OCI-LY3 (cell line): ENCODE measurements around the gene RBM19.
A peak's percentile ranks its signal among the peaks of the same experiment; 100 is the strongest.

ENCODE experiments used
- H2AFZ ChIP-seq: fragments of 200-600, 300-600 bp; shearing (Covaris generic); 2 replicates; pipeline ENCODE4 v1.6.0; 2014; ENCODE audit warnings: antibody characterized with exemption, low read depth, low read length
- H3K27ac ChIP-seq: fragments of 200-600, 300-600 bp; sonication (generic); 2 replicates; pipeline ENCODE4 v1.5.1; 2014; ENCODE audit warnings: mild to moderate bottlenecking, low read length, moderate library complexity, mixed read lengths
- H3K27me3 ChIP-seq: fragments of 200-600, 300-600 bp; sonication (generic); 2 replicates; pipeline ENCODE4 v1.6.1; 2014; ENCODE audit warnings: low read depth, low read length, mixed read lengths
- H3K36me3 ChIP-seq: fragments of 200-600, 300-600 bp; sonication (generic); replicated peaks from 2 replicates; pipeline ENCODE3; 2014; ENCODE audit warnings: low read depth, low read length, mixed read lengths
- H3K4me1 ChIP-seq: fragments of 300-600, 200-600 bp; sonication (generic); 2 replicates; pipeline ENCODE4 v1.6.1; 2014; ENCODE audit warnings: low read length, mixed read lengths
- H3K4me2 ChIP-seq: fragments of 200-600, 300-600 bp; sonication (generic); 2 replicates; pipeline ENCODE4 v1.6.1; 2014; ENCODE audit warnings: low read length, mixed read lengths
- H3K4me3 ChIP-seq: fragments of 300-600, 200-600 bp; sonication (generic); 2 replicates; pipeline ENCODE4 v1.5.1; 2014; ENCODE audit warnings: antibody characterized with exemption, mild to moderate bottlenecking, low read length, moderate library complexity
- H3K79me2 ChIP-seq: fragments of 300-600, 200-600 bp; shearing (Covaris generic); 2 replicates; pipeline ENCODE4 v1.6.1; 2014; ENCODE audit warnings: mild to moderate bottlenecking, low read length, mixed read lengths
- H3K9ac ChIP-seq: fragments of 300-600, 200-600 bp; shearing (Covaris generic); 2 replicates; pipeline ENCODE4 v1.6.0; 2014; ENCODE audit warnings: mild to moderate bottlenecking, low read length, moderate library complexity
- H3K9me3 ChIP-seq: fragments of 200-600, 300-600 bp; shearing (Covaris generic); 2 replicates; pipeline ENCODE4 v1.6.1; 2014; ENCODE audit warnings: low read length, mixed read lengths; ENCODE audit not compliant: insufficient read depth
- H4K20me1 ChIP-seq: fragments of 200-600, 300-600 bp; sonication (generic); 2 replicates; pipeline ENCODE4 v1.6.1; 2016; ENCODE audit warnings: low read length, mixed read lengths; ENCODE audit not compliant: insufficient read depth
- CTCF ChIP-seq: fragments of 200-600, 300-600 bp; sonication (generic); IDR thresholded peaks from 2 replicates; pipeline ENCODE4 v1.5.1; 2014; ENCODE audit warnings: antibody characterized with exemption, low read length, low read depth
- EZH2phosphoT487 ChIP-seq: fragments of 200-600 bp; shearing (Covaris generic); IDR thresholded peaks from 2 replicates; pipeline ENCODE4 v1.6.1; 2018; ENCODE audit warnings: antibody characterized with exemption, mixed run types, low read depth

The RBM19 gene

DNA sequence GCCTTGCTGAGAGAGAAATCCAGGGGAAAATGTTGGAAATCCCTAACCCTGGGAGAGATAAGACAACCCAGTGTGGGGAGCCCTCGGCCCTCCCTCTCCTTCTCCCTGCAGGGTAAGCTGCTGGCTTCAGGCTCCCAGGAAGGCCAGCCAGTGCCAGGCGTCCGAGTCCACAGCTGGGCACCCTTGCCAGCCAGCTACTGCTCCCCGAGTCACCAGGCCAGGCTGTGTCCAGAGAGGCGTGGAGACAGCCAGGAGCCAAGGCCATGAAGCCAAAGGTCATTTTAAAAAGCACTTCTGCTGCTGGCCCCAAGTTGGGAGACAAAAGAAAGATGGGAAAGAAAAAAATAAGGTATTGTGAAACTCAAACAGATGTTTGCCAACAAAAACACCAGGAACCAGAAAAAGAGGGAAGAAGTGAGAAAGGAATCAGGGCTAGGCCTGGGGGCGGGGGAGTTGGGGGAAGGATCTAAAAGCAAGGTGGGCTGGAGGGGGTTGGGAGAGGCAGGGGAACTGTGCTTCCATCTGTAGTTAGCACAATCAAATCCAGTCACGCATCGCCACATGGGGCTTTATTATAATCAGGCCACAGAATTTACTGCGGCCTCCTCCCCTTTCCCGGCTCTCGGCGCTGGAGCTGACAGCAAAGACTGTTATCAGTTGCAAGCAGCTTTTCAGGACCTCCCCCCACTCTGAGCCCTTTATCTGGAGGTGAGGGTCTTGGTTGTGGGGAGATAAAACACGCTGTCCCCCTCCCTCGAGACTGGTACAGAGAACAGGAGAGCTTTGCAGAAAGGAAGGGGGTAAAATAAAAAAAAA lies 33.5 kb downstream of the RBM19 start:
- no peak overlapping the region for H3K27ac ChIP-seq
- no peak overlapping the region for H3K4me2 ChIP-seq

GRCh38 chr12:113931517-113931916 lies 34.6 kb downstream of the RBM19 start:
- Histone ChIP-seq H3K27ac (no peak overlapping the region), H3K27me3 (no peaks in the 10 kb centered on the region), H4K20me1 (no peaks in the 10 kb centered on the region), H2AFZ (no peak overlapping the region), H3K4me1 (peaks cover 12% of the 10 kb centered on the region), H3K9ac (no peak overlapping the region), H3K36me3 (peaks cover 10% of the 10 kb centered on the region), H3K79me2 (no peaks in the 10 kb centered on the region), H3K4me3 (no peak overlapping the region), H3K4me2 (no peak overlapping the region), H3K9me3 (no peaks in the 10 kb centered on the region)
- no peak for TF ChIP-seq EZH2phosphoT487
- no peak for TF ChIP-seq CTCF

More for the DNA sequence above, 33.5 kb downstream of the RBM19 start:
- Histone ChIP-seq H4K20me1 (no peaks in the 10 kb centered on the region), H3K27me3 (no peaks in the 10 kb centered on the region), H3K4me3 (no peak overlapping the region), H3K36me3 (peaks cover 13% of the 10 kb centered on the region), H3K4me1 (peaks cover 2% of the 10 kb centered on the region), H3K9me3 (no peaks in the 10 kb centered on the region), H3K79me2 (no peaks in the 10 kb centered on the region), H3K9ac (no peak overlapping the region), H2AFZ (no peak overlapping the region)
- TF ChIP-seq CTCF (no peak), EZH2phosphoT487 (no peak)

DNA sequence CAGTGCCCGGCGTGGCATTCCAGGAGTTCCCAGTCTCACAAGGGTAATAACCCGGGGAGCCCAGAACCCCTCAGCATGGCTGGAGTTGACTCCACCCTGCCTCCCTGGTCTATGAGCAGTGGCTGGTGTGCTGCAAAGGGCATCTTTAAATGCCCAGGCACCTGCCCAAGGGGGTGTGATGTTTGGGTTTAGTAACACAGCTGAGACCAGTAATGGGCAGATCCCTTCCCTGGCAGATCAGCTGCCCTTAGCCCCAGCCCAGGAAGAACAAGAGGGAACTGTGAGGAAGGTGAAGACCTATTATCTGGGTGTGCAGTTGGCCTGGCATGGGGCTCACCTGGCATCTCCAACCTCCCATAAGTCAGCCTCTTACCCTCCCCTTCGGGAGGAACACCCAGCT lies 35.9 kb downstream of the RBM19 start:
- peaks cover 25% of the 10 kb centered on the region for H3K4me1 ChIP-seq
- H2AFZ ChIP-seq, result no peak overlapping the region
- H3K9ac ChIP-seq, result no peak overlapping the region
- no peak overlapping the region for H3K4me2 ChIP-seq
- 0 out of 2 replicates have a peak overlapping the region, but pooled peaks have one; percentile 3 for H3K27ac ChIP-seq
- no peaks in the 10 kb centered on the region for H3K9me3 ChIP-seq
- H4K20me1 ChIP-seq, result no peaks in the 10 kb centered on the region
- H3K4me3 ChIP-seq, result no peak overlapping the region
- H3K36me3 ChIP-seq, result peaks cover 9% of the 10 kb centered on the region
- TF ChIP-seq EZH2phosphoT487 (no peak), CTCF (no peak)
- no peaks in the 10 kb centered on the region for H3K27me3 ChIP-seq
- no peaks in the 10 kb centered on the region for H3K79me2 ChIP-seq

GRCh38 chr12:113929312-113929989 lies 36.7 kb downstream of the RBM19 start:
- Histone ChIP-seq H3K27me3 (no peaks in the 10 kb centered on the region), H3K79me2 (no peaks in the 10 kb centered on the region), H4K20me1 (no peaks in the 10 kb centered on the region), H3K36me3 (peaks cover 8% of the 10 kb centered on the region), H2AFZ (no peak overlapping the region), H3K27ac (peak overlapping the region; percentile 14; the same call in 1 of the 2 replicates), H3K4me1 (peaks cover 33% of the 10 kb centered on the region), H3K4me3 (no peak overlapping the region), H3K4me2 (no peak overlapping the region), H3K9ac (no peak overlapping the region), H3K9me3 (no peaks in the 10 kb centered on the region)
- TF ChIP-seq EZH2phosphoT487 (no peak), CTCF (no peak)
